HG03460 (cell line): ENCODE data around the gene ZBTB17.
"Not testable (repeated sequence)": the region's sequence is repeated elsewhere in the genome, so short reads cannot be mapped to it uniquely, and the experiment has no call there.

Experiments
- ATAC-seq: cut with Tn5 transposase; IDR thresholded peaks from one replicate; pipeline ENCODE4 v1.9.1; 2021; ENCODE audit not compliant: unreplicated experiment

Gene ZBTB17

DNA sequence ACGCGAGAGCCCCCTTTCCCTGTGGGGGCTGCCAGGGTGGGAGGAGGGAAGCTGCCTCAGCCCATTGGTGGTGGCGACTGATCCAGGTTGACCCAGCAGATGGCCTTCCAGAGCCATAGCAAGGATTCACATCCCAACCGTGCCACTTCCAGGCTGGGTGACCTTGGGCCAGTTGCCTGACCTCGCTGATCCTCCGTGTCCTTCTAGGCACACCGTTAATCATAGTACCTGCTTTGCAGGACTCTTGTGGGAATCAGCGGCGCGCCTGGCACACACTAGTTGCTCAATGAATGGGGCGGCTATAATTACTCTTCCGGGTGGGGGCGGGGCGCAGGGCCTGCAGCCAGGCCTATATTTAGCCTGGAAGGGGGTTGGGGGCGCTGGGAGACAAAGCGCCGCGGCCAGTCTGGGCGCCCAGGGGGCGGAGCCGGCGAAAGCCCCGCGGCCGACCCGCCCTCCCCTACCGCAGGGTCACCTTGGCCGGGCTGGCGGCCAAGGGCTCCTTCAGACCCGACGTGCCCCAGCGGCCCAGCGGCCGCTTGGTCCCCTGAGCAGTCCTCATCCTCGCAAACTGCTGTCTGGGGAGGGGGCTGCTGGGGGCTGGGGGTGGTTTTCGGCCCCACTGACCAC, 36.8 kb upstream of the ZBTB17 start:
- no peak for ATAC-seq

DNA sequence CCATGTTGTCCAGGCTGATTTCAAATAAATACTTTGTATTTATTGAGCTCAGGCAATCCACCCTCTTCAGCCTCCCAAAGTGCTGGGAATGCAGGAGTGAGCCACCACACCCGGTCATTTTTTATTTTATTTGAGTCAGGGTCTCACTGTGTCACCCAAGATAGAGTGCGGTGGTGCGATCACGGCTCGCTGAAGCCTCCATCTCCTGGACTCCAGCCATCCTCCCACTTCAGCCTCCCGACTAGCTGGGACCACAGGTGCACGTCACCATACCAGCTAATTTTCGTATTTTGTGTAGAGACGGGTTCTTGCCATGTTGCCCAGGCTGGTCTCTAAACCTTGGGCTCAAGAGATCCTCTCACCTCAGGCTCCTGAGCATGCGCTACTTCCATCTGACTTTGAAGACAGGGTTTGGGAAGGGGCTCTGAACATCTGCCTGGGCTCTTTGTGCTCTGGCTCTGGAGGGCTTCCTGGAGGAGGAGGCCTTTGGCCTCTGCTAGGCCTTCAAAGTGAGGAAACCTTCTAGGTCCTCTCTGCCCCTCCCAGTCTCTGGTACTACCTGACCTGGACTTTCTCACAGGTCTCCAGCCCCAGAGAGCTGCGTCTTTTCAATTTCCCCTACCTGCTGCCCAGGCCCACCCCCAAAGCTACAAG, 36.2 kb upstream of the ZBTB17 start:
- no peak for ATAC-seq

GRCh38 chr1:16010837-16011236, 34.9 kb upstream of the ZBTB17 start:
- ATAC-seq, result no peak

- no peak for ATAC-seq
Observed at GRCh38 chr1:16009678-16010077, 33.8 kb upstream of the ZBTB17 start.

GRCh38 chr1:16009030-16009460, 33.1 kb upstream of the ZBTB17 start:
- ATAC-seq, result no peak

GRCh38 chr1:16007671-16008341, 31.9 kb upstream of the ZBTB17 start:
- ATAC-seq, result no peak

GRCh38 chr1:16006552-16007485, 30.9 kb upstream of the ZBTB17 start:
- no peak for ATAC-seq

GRCh38 chr1:16006010-16006409, 30.1 kb upstream of the ZBTB17 start:
- ATAC-seq, result no peak

GRCh38 chr1:16005597-16005996, 29.7 kb upstream of the ZBTB17 start:
- no peak for ATAC-seq

DNA sequence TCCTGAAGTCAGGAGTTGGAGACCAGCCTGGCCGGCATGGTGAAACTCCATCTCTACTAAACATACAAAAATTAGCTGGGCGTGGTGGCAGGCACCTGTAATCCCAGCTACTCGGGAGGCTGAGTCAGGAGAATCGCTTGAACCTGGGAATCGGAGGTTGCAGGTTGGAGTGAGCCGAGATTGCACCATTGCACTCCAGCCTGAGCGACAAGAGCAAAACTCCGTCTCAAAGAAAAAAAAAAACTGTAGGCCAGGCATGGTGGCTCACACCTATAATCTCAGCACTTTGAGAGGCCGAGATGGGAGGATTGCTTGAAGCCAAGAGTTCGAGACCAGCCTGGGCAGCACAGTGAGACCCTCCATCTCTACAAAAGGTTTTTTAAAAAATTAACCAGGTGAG, 25.4 kb upstream of the ZBTB17 start:
- ATAC-seq, result not testable (repeated sequence)

GRCh38 chr1:15998929-15999328, 23.0 kb upstream of the ZBTB17 start:
- ATAC-seq, result no peak

GRCh38 chr1:15997637-15998280, 21.9 kb upstream of the ZBTB17 start:
- ATAC-seq, result no peak

DNA sequence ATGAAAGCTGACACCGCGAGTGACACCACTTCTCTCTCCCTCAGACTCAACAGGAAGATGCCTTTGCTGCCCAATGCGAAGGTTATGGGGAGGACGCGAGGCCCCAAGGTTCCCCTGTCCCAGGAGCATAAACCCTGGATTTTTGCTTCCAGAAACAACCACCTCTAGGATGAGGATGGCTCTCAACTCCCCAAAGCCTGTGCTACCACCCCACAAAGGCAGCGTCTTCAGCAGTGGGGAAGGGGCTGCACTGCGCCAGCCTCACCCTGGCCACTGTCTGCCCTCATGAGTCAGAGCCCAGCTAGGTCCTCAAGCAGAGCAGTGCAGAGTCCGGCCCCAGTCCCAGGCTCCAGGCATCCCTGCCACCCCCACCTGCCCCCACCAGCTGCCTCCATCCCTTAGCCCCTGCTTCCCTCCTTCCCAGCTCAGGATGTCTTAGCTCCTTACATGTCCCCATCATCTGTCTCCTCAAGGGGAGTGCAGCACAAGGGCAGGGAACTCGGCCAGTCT, 21.2 kb upstream of the ZBTB17 start:
- no peak for ATAC-seq

- ATAC-seq, result no peak
Observed at GRCh38 chr1:15994590-15995351, 18.9 kb upstream of the ZBTB17 start.

GRCh38 chr1:15994081-15994480, 18.2 kb upstream of the ZBTB17 start:
- no peak for ATAC-seq

DNA sequence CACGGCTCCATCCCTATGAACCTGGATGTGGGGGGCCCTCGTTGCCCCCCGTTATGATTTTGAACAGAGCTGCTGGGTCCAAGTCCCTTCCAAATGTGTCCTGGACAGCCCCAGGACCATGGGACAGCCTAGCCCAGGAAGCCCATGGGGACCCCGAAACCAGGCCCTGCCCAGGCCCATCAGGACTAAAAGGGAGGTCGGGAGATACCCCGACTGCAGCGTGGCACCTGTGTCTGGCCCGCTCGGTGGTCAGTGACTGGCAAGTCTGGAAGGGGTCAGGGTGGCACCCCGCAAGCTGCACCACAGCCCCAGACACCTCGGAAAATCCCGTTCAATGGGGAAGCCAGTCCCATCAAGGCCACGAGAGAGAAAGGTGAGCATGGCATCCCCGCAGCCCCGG, 17.8 kb upstream of the ZBTB17 start:
- ATAC-seq, result no peak

- no peak for ATAC-seq
Observed at GRCh38 chr1:15992582-15993500, 16.9 kb upstream of the ZBTB17 start.

- no peak for ATAC-seq
Observed at GRCh38 chr1:15992187-15992553, 16.3 kb upstream of the ZBTB17 start.
